RWPE1 (cell line): ENCODE results near the gene GPR12.

Source experiments
- CTCF ChIA-PET: fragments of 350-600 bp; sonication (Branson Sonifier 250); formaldehyde crosslinking; extraction: SDS; loops from one replicate; lab custom pipeline; 2021; lab: Yijun Ruan, JAX
- POLR2A ChIA-PET: fragments of 400-600 bp; formaldehyde crosslinking; extraction: SDS; loops from one replicate; lab custom pipeline; 2020; ENCODE audit warnings: antibody characterized with exemption; ENCODE audit not compliant: low non-redundant PET; lab: Yijun Ruan, JAX
- DNase-seq: peaks from one replicate; pipeline ENCODE4 v3.0.0; 2012; ENCODE audit warnings: low spot score
- H3K27ac ChIP-seq: fragments of 450-650 bp; 2 replicates; pipeline ENCODE4 v1.5.1; 2017
- TF ChIP-seq, protein P1 (sequence below): fragments of 450-650 bp; conservative IDR thresholded peaks from 2 replicates; pipeline ENCODE4 v1.5.1; 2017; ENCODE audit warnings: low read depth, mild to moderate bottlenecking

GPR12 gene, protein sequence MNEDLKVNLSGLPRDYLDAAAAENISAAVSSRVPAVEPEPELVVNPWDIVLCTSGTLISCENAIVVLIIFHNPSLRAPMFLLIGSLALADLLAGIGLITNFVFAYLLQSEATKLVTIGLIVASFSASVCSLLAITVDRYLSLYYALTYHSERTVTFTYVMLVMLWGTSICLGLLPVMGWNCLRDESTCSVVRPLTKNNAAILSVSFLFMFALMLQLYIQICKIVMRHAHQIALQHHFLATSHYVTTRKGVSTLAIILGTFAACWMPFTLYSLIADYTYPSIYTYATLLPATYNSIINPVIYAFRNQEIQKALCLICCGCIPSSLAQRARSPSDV

DNA sequence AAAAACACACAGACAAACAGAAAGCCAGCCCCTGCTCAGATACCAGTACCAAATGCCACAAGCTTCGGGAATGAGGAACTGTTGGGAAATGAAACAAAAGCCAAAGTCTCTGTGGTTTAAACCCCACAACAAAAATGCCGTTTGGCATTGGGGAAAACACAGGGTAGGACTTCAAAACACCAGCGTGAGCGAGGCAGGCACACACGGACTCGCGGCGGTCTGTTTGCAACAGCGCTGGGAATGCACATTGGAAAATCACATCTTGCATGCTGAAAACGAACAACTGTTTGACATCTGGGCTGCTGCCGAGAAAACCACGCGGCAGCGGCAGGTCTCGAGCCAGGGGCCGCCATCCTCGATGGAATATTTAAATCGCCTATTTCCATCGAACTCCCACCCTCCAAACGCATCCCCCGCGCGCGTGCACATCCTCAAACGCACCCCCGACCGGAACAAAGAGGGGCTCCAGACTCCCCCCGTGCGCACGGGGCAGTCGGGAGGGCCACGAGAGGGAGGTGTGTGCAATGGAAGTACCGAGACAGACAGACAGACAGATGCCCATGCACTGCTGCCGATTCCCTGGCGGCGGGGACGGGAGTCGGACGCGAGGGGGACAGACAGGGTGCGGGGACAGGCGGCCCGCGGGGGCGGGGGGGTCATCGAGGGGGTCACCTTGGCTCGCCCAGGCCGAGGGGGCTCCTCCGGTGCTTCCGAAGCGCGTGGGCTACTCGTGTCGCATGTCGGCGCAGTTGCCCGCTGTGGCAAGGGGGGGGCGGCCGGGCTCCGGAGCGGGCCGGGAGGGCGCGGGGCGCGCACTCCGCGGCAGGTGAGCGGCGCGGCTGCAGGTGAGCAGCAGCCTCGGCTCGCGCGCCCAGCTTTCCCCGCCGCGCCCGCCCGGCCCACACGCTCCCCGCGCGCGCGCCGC is at the start of gene GPR12:
TSS of gene GPR12 (minus strand) at position 880 of the 925 bp plus-strand sequence. CDS start 959 bp downstream, outside the sequence.
- no peak for DNase-seq
- TF ChIP-seq, protein P1, sequence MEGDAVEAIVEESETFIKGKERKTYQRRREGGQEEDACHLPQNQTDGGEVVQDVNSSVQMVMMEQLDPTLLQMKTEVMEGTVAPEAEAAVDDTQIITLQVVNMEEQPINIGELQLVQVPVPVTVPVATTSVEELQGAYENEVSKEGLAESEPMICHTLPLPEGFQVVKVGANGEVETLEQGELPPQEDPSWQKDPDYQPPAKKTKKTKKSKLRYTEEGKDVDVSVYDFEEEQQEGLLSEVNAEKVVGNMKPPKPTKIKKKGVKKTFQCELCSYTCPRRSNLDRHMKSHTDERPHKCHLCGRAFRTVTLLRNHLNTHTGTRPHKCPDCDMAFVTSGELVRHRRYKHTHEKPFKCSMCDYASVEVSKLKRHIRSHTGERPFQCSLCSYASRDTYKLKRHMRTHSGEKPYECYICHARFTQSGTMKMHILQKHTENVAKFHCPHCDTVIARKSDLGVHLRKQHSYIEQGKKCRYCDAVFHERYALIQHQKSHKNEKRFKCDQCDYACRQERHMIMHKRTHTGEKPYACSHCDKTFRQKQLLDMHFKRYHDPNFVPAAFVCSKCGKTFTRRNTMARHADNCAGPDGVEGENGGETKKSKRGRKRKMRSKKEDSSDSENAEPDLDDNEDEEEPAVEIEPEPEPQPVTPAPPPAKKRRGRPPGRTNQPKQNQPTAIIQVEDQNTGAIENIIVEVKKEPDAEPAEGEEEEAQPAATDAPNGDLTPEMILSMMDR = no peak
- POLR2A ChIA-PET = no interaction called here
- H3K27ac ChIP-seq = no peak within 1 kb of the TSS
- CTCF ChIA-PET = interaction anchor here (0.6 to 0.7 kb wide), 3 partner anchors 170 to 538 kb away, joined by 3 read pairs; partner anchors contain the start of gene RNF6

DNA sequence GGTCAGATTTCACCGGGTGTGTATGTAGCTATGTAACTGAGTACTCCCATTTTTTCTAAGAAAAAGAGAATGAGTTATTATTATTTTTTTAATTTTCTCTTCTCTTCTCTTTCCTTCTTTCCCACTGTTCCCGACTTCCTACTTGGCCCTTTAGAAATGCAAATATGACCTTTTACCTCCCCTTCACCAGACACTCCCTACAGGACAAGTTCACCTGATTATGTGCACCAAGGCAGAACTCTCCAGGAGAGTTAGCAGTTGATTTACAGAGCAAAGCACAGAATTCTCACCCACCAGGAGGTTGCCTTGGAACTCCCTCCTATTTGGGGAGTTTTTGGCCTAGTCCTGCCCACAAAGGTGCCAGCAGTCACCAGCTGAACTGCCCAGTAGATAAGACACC is 49.5 kb upstream of the GPR12 start:
- no peak overlapping the region for H3K27ac ChIP-seq
- ChIA-PET CTCF (interaction anchor here (0.6 kb wide), 1 partner anchor 113 kb away, joined by 3 read pairs; no protein-coding TSS in a partner anchor), POLR2A (no interaction called here)
- TF ChIP-seq, protein P1 = no peak
- no peak for DNase-seq

DNA sequence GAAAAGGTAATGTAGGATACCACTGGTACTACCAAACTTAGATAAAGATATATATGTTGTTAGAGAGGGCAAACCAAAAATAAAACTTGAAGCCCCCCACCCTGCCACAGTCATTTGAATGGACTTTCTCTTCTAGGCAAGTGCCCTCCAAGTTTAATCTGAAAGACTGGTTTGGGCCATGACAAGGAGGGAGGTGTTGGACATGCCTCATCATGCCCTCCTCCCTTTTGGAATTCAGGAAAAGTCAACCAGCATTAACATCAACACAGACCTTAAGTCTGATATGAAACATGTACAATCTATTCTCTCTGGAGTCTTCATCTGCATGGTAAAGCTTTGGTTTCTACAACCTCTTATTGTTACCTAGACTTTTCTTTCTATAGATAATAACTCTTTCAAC is 46.3 kb upstream of the GPR12 start:
- CTCF ChIA-PET = no interaction called here
- POLR2A ChIA-PET = no interaction called here
- DNase-seq = no peak
- H3K27ac ChIP-seq = no peak overlapping the region
- TF ChIP-seq, protein P1 = no peak

DNA sequence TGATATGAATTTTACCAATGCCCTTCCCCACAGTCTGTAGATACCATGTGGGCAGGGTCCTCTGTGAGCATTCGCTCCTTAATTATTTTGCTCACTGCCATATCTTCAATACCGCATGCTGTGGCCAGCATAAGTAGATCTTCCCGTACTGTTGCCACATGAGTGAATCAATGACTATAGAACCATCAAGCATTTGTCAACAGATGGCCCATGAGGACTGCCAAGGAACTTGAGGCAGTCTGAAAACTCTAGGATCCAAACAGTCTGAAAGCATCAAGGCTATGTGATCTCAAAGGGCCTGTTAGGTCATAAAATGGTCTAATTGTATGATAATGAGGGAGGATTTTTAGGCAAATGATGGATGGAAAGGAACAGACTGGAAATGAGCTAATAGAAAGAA is 27.4 kb upstream of the GPR12 start:
- H3K27ac ChIP-seq = no peak overlapping the region
- DNase-seq = no peak
- CTCF ChIA-PET = no interaction called here
- POLR2A ChIA-PET = no interaction called here
- TF ChIP-seq, protein P1 = no peak

DNA sequence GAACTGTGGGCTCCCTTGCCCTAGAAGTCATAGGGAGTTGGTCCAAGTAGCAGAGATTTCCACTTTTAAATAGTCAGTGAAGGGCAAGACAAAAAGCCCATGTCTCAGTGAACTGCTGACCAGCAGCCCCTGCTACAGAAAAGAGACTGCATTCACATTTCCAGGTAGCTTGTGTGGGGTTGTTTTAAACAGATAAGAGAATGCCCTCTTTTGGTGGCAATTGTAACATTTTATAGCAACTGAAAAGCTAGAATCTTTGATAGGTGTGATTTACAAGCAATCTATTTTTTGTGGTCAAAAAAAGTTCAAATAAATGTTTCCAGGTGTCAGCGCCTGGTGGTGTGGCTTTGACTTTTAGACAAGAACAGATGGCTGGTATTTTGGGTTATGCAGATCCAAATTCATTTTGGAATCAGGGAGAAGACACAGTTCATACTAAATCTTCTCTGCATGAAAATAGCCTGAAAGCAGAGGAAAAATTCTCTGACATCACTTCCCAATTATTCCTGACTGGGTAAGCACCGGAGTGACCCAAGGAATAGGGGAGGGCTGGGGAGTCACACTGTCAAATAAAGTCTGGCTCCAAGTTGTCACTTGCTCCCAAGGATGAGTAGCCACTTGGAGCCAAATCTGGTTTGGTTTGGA is 26.2 kb upstream of the GPR12 start:
- TF ChIP-seq, protein P1 = no peak
- no peak for DNase-seq
- ChIA-PET POLR2A (no interaction called here), CTCF (no interaction called here)
- H3K27ac ChIP-seq = no peak overlapping the region
